ENCODE results near the gene TRABD2B. TPM values are rescaled to one million over a fixed set of nuclear protein-coding genes. Genes with fewer than 3 reads are reported as not detected.

Gene TRABD2B
- total and polyA plus RNA-seq, 7 donors = 0.08 to 0.76 (median 0.42) TPM

DNA sequence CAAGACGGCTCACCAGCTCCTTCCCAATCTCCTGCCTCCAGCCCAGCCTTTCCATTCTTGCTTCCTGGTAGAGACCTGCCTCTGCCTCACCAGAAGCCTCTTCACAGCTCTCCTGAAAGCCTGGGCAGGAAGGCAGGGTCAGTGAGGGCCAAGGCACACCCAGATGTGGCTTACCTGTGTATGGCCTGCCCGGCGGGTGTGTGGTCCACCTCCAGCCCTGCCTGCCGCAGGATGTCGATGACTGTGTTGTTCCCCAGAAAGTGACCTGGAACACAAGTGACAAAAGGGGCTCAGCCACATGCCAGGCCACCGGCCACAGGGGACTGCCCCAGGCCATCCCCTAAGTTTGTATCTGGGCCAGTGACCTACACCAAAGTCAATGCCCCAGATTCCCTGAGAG is 218.9 kb downstream of the TRABD2B start:
- intact Hi-C loops (cut with DNase I) = no loop called here
- 95 to 97% (median 95%) methylated on average over 6 of the region's 6 CpGs for WGBS, 3 donors
- Histone ChIP-seq H3K4me3 (no peak overlapping the region), H3K4me1 (no peaks in the 10 kb centered on the region), H3K36me3 (ENCODE audit: insufficient read depth in 1 of 2, low read depth in 1 of 2) (no peaks in the 10 kb centered on the region), H3K27ac (no peak overlapping the region), H3K27me3 (ENCODE audit: insufficient read depth in 3 of 3, low read length in 2 of 3) (peaks cover 0 to 9% (median 7%) of the 10 kb centered on the region in 3 donors), H3K9me3 (no peaks in the 10 kb centered on the region)
- DNase-seq (no peak), ATAC-seq (no peak)
- TF ChIP-seq, protein P1, sequence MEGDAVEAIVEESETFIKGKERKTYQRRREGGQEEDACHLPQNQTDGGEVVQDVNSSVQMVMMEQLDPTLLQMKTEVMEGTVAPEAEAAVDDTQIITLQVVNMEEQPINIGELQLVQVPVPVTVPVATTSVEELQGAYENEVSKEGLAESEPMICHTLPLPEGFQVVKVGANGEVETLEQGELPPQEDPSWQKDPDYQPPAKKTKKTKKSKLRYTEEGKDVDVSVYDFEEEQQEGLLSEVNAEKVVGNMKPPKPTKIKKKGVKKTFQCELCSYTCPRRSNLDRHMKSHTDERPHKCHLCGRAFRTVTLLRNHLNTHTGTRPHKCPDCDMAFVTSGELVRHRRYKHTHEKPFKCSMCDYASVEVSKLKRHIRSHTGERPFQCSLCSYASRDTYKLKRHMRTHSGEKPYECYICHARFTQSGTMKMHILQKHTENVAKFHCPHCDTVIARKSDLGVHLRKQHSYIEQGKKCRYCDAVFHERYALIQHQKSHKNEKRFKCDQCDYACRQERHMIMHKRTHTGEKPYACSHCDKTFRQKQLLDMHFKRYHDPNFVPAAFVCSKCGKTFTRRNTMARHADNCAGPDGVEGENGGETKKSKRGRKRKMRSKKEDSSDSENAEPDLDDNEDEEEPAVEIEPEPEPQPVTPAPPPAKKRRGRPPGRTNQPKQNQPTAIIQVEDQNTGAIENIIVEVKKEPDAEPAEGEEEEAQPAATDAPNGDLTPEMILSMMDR (IDR thresholded peaks at IDR 0.05) = no peak

- no peak overlapping the region for H3K4me3 ChIP-seq
- no peak for ATAC-seq
- peaks cover 0 to 9% (median 7%) of the 10 kb centered on the region in 3 donors for H3K27me3 ChIP-seq (ENCODE audit: insufficient read depth in 3 of 3, low read length in 2 of 3)
- DNase-seq = no peak
- WGBS, 3 donors = 91 to 93% (median 92%) methylated on average over 6 of the region's 6 CpGs
- H3K4me1 ChIP-seq = no peaks in the 10 kb centered on the region
- TF ChIP-seq, protein P1 (IDR thresholded peaks at IDR 0.05) = no peak
- H3K36me3 ChIP-seq (ENCODE audit: insufficient read depth in 1 of 2, low read depth in 1 of 2) = no peaks in the 10 kb centered on the region
- H3K27ac ChIP-seq = no peak overlapping the region
- intact Hi-C loops (cut with DNase I) = no loop called here
- no peaks in the 10 kb centered on the region for H3K9me3 ChIP-seq
These were observed 219.9 kb downstream of the TRABD2B start for GRCh38 chr1:47777322-47777721.

DNA sequence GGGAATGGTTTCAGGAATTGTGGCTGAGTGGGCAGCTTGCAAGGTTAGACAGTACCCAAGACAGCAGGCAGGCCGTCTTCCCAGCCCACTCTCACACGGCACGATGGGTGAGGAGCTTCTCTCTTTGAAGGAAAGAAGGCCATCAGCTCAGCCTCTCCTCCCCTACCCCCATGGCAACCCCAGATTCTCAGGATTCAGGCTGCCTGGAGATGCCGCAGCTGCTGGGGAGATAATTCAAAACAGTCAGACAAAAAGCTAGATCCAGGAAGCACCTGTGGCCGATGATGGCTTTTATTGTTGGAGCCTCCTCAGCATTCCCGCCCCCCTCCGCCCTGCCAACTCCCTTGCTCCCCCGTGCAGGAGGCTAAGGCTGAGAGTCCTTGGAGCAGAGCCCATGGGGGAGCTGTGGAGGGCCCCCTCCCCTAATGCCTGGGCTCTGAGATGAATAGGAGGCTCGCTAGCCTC is 220.5 kb downstream of the TRABD2B start:
- Histone ChIP-seq H3K4me3 (no peak overlapping the region), H3K4me1 (no peaks in the 10 kb centered on the region), H3K9me3 (no peaks in the 10 kb centered on the region), H3K27me3 (ENCODE audit: insufficient read depth in 3 of 3, low read length in 2 of 3) (peaks cover 0 to 9% (median 7%) of the 10 kb centered on the region in 3 donors), H3K36me3 (ENCODE audit: insufficient read depth in 1 of 2, low read depth in 1 of 2) (no peaks in the 10 kb centered on the region), H3K27ac (no peak overlapping the region)
- intact Hi-C loops (cut with DNase I) = no loop called here
- TF ChIP-seq, protein P1 (IDR thresholded peaks at IDR 0.05) = no peak
- no peak for ATAC-seq
- WGBS, 3 donors = 55 to 58% (median 57%) methylated on average over 9 of the region's 9 CpGs
- no peak for DNase-seq

DNA sequence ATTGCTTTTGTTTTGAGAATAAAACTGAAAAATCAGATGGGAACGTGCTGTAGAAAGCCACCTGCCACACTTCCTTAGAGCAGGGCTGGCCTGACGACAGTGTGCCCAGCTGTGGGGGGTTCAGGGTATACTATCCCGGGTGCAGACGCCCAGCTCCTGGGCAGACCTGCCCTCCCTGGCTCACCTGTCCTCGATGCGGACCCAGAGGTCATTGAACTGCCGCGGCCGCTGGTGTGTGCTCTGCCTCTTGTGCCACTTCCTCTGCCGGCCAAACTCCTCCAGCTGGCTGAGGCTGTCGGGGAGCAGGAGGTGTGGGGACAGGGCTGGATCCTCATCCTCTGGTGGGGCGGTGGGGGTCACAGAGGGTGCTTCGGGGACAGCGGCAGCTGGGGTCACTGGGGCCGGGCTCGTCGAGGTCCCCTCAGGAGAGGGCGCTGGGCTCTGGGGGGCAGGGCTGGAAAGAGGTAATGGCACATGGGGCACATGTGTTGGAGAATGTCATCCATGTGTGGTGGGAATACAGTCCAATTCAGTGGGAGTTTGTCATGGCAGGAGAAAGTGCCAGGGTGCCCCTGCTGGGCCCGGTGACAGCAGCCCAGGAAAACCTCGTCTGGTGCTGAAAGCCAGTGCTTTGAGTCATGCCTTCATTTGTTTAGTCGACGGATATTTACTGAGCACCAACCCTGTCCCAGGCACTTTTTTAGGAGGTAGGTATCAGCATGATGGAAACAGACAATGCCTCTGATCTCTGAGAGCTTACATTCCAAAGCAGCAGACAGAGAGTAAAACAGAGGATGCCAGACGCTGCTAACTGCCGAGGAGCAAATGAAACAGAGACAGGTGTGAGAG is 222.0 kb downstream of the TRABD2B start:
- 50 to 54% (median 52%) methylated on average over 24 of the region's 24 CpGs for WGBS, 3 donors
- peaks cover 0 to 12% (median 7%) of the 10 kb centered on the region in 3 donors for H3K27me3 ChIP-seq (ENCODE audit: insufficient read depth in 3 of 3, low read length in 2 of 3)
- no peaks in the 10 kb centered on the region for H3K4me1 ChIP-seq
- no peaks in the 10 kb centered on the region for H3K9me3 ChIP-seq
- no peak overlapping the region for H3K4me3 ChIP-seq
- ATAC-seq = no peak
- H3K27ac ChIP-seq = no peak overlapping the region
- intact Hi-C loops (cut with DNase I) = no loop called here
- DNase-seq = no peak
- no peaks in the 10 kb centered on the region for H3K36me3 ChIP-seq (ENCODE audit: insufficient read depth in 1 of 2, low read depth in 1 of 2)
- TF ChIP-seq, protein P1 (IDR thresholded peaks at IDR 0.05) = no peak

Measured in psoas muscle (tissue), 8 donors.